GM04504 (cell line): ENCODE results near the gene CADM2.
"Not testable (repeated sequence)": the region's sequence is repeated elsewhere in the genome, so short reads cannot be mapped to it uniquely, and the experiment has no call there.

Experiments used
- DNase-seq: peaks from one replicate; pipeline ENCODE4 v3.0.0-alpha.2; 2012; ENCODE audit warnings: low read depth

The CADM2 gene

GRCh38 chr3:85077018-85077417 is 118.2 kb downstream of the CADM2 start:
- DNase-seq = no peak

GRCh38 chr3:85081191-85081906 is 122.6 kb downstream of the CADM2 start:
- no peak for DNase-seq

GRCh38 chr3:85090495-85090894 is 131.7 kb downstream of the CADM2 start:
- DNase-seq = no peak

- no peak for DNase-seq
These were observed 141.5 kb downstream of the CADM2 start for GRCh38 chr3:85100316-85100715.

- no peak for DNase-seq
These were observed 144.0 kb downstream of the CADM2 start for GRCh38 chr3:85102781-85103180.

- DNase-seq = no peak
These were observed 151.6 kb downstream of the CADM2 start for GRCh38 chr3:85110393-85110792.

- DNase-seq = no peak
These were observed 162.1 kb downstream of the CADM2 start for GRCh38 chr3:85120879-85121278.

GRCh38 chr3:85132864-85133263 is 174.1 kb downstream of the CADM2 start:
- DNase-seq = not testable (repeated sequence)

GRCh38 chr3:85133691-85134420 is 175.1 kb downstream of the CADM2 start:
- DNase-seq = not testable (repeated sequence)

GRCh38 chr3:85142626-85143025 is 183.8 kb downstream of the CADM2 start:
- no peak for DNase-seq

GRCh38 chr3:85148036-85148435 is 189.2 kb downstream of the CADM2 start:
- no peak for DNase-seq

GRCh38 chr3:85151555-85151954 is 192.8 kb downstream of the CADM2 start:
- no peak for DNase-seq

- DNase-seq = not testable (repeated sequence)
These were observed 194.5 kb downstream of the CADM2 start for GRCh38 chr3:85153279-85153678.

GRCh38 chr3:85159376-85159775 is 200.6 kb downstream of the CADM2 start:
- no peak for DNase-seq

GRCh38 chr3:85161544-85161943 is 202.8 kb downstream of the CADM2 start:
- DNase-seq = no peak

- no peak for DNase-seq
These were observed 204.1 kb downstream of the CADM2 start for GRCh38 chr3:85162905-85163304.

- no peak for DNase-seq
These were observed 205.6 kb downstream of the CADM2 start for GRCh38 chr3:85164436-85164835.

- no peak for DNase-seq
These were observed 208.8 kb downstream of the CADM2 start for GRCh38 chr3:85167576-85167975.

GRCh38 chr3:85170646-85171045 is 211.9 kb downstream of the CADM2 start:
- no peak for DNase-seq

GRCh38 chr3:85171976-85172375 is 213.2 kb downstream of the CADM2 start:
- DNase-seq = no peak

- DNase-seq = no peak
These were observed 218.0 kb downstream of the CADM2 start for GRCh38 chr3:85176799-85177198.

- no peak for DNase-seq
These were observed 224.4 kb downstream of the CADM2 start for GRCh38 chr3:85182975-85183752.

- DNase-seq = no peak
These were observed 226.7 kb downstream of the CADM2 start for GRCh38 chr3:85185495-85185894.
